NCI-H1092 (cell line): Measurements from ENCODE around the gene POP4.

Experiments
- DNase-seq: peaks from one replicate; lab custom pipeline; 2025; lab: John Stamatoyannopoulos, UW

POP4 gene

DNA sequence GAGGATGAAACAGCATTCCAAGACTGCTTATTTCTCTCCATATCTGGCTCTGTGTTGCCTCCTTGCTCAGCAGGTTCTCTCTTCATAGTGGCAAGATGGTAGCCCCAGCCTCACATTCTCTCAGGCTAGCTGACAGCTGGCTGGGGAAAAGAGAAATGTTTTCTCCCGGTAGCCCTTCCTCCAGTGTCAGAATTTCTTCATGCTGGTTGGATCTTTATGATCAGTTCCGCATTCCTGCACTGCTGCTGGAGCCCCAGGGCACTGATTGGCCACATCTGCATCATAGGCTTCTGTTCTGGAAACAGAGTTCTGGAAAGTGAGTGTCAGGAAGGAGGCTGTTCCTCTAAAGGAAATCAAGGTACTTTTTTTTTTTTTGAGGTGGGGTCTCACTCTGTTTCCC is 24.6 kb downstream of the POP4 start:
- no peak for DNase-seq

DNA sequence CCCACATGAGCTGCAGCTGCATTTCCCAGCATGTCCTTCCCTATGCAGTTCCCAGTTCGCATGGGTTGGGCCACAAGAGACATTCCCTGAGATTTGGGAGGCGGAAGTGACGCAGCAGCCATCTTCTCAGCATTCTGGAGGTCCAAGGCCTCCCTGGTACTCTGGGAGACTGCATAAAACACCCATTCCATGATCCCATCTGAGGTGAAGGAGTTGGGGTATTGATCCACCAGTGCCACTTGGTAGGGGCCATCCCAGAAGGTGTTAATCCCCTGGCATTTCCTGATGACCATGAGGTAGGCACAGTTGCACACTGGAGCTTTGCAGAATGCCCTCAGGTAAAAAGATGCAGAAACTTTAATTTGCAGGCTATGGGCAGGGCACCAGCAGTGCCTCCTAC is 25.4 kb downstream of the POP4 start:
- DNase-seq = no peak

DNA sequence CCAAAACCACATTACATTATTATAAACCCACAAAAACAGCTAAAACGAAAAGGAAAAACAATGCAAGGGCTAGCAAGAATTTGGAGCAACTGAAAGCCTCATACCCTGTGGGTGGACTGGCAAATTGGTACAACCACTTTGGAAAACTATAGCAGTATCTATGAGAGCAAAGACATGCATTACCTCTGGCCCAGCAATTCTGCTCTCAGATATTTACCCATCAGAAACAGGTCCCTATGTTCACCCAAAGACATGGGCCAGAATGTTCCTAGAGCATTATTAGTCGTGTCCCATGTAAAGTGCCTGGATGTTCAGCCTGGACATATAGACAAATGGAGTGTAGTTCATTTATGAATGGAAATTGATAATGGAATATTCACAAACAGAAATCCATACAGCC is 27.9 kb downstream of the POP4 start:
- DNase-seq = no peak

DNA sequence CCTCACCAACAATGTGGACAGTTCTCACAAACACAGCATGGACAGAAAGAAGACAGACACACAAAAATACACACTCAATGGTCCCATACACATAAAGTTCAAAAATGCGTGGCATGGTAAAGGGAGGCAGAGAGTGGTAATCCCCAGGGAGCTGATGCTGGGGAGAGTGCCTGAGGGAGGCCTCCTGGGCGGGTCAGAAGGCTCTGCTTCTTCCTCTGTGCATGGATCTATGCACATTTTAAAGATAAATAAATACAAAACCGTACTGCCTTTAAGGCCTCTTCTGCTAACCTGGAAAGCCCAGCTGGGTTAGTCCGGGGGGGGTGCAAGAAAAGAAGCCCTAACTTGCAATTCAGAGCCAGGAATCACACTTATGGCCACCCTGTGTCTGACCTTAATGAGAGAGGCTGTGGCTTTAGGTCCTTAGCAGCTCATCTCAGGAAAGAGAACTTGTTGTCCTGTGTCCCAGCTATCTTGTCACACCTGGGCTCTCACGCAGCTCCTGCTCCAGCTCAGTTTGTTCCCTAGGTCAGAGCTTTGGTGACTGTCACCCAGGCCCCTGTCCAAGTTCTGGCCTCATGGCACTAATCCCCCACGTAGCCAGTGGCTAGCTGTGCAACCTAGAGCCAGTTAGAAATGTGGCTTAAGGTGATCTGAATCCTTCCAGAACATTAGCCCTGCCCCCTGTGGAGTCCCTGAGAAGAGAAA is 28.5 kb downstream of the POP4 start:
- DNase-seq = no peak

DNA sequence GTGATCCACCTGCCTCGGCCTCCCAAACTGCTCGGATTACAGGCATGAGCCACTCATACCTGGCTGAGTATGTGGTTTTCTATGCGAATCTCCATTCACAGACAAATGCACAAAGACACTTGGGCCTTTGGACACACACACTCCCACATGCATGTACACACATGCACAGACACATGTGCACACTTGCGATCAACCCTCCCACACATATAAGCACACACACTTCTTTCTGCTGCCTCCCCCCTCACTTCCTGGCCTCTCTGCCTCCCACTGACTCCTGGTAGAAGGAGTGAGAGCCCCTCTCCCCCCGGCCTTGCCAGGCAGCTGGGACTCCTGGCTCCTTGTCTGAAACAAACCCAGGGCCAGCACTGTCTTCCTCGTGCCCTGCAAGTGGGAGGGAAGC is 29.9 kb downstream of the POP4 start:
- no peak for DNase-seq

DNA sequence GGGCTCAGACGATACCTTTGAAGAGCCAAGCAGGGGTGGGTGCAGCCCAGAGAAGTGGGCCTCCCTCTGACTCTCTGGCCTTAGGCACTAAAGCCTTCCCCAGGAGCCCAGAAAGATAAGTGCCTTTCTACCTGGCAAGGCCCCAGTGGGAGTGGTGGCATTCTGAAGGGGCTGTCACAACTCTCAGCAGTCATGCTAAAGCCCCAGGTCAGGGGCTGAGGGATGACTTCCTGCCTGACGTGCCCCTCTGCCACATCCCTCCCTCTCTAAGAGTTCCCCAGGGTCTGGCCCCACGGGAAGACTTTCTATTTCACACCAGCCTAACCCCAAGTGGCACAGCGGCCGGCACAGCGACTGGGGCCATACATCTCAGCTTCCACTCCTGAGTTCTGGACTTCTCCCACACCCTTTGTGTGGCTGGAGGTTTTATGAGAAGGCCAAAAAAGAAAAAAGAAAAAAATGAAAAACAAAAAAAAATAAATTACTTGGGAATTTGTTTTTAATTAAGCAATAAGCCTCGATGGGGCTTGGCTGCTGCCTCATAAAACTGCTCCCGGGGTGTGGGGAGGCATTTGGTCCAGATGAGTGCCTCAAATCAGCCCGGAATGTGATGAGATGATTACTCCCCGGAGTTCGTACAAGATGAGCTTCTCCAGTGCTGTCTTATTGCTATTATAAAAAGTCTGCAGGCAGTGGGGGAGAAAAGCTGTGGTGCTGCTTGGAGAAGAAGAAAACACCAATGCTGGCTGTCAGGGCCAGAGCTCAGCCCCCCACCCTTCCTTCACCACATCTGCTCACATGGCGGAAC is 30.7 kb downstream of the POP4 start:
- no peak for DNase-seq

DNA sequence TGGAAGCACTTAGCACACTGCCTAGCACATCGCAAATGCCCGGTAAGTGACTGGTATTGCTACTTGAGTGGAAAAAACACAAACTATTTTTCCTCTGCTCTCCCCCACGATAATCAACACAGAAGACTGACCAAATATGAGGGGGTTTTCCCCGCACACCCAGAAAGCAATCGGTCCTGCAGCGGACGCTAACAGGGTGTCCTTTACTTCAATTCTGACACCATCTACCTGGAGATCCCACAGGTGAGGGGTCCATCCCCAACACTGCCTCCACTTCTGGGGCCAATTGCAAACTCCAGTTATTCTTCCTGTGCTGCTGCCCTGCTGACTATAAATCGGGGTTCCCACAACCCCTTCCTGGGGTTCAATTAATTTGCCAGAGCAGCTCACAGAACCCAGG is 33.0 kb downstream of the POP4 start:
- DNase-seq = no peak

DNA sequence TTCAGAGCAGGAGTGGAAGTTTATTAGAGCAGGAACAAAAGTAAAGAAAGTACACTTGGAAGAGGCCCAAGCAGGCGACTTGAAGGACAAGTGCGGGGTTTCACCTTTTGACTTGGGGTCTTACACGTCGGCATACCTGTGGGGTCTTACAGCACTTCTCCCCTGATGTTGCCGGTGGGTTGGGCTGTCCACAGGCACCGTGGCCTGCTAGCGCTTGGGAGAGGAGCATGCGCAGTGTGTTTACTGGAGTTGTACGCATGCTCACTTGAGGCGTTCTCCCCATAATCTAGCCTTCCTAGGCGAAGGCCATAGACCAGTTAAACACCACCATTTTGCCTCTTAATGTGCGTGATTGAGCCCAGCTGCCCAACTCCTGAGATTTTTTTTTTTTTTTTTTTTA is 34.1 kb downstream of the POP4 start:
- no peak for DNase-seq

DNA sequence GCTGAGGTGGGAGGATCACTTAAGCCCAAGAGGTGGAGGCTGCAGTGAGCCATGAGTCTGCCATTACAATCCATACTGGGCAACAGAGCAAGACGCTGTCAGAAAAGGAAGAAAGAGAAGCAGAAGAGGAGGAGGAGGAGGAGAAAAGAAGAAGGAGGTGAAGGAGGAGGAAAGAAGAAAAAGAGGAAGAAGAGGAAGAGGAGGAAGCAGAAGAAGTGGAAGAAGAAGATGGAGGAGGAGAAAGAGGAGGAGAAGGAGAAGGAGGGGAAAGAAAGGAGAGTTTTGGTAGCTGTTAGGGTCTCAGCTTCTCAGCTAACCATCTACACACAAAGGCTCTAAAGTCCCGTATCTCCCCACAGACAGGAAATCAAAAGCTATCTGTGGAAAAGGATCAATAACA is 35.5 kb downstream of the POP4 start:
- no peak for DNase-seq

DNA sequence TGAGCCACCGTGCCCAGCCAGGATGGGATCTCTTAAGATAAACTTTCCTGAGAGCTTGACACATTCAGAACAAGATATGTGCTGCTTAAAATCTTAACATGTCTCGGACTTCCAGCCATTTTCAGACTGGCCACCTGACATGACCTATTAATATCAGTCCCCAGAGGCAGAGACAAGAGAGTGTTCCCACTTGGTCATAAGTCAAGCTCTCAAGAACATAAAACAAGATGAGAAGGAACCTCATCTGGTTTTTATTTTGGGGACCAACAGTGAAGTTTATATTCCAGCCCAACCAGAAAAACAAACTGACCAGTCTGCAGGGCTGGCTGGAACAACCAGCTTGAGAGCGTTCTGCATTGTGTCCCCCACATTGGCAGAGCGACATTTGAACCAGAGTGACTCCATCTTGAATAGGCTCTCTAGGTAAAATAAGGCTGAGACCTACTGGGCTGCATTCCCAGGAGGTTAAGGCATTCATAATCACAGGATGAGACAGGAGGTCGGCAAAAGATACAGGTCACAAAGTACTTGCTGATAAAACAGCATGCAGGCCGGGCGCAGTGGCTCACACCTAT is 37.4 kb downstream of the POP4 start:
- DNase-seq = no peak

DNA sequence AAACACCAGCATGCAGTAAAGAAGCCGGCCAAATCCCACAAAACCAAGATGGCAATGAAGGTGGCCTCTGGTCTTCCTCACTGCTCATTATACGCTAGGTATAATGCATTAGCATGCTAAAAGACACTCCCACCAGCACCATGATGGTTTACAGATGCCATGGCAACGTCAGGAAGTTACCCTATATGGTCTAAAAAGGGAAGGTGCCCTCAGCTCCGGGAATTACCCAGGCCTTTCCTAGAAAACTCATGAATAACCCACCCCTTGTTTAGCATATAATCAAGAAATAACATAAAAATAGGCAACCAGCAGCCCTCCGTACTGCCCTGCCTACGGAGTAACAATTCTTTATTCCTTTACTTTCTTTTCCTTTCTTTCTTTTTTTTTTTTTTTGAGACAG is 38.1 kb downstream of the POP4 start:
- no peak for DNase-seq

DNA sequence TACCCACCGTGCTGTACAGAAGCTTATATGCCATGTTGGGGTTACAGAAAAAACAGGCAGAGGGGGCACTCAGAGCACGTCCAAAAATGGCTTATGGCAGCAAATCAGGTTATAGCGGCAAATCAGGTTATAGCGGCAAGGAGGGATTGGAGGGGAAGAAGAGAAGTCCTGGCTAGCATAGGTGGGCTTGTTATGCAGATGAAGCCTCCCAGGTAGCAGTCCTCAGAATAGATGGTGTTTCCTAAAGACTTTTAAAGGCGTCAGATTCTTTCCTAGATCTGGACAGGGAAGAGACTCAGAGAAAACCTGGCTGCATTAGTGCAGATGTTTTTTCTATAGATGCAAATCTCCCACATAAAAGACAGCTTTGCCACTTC is 39.4 kb downstream of the POP4 start:
- DNase-seq = no peak

DNA sequence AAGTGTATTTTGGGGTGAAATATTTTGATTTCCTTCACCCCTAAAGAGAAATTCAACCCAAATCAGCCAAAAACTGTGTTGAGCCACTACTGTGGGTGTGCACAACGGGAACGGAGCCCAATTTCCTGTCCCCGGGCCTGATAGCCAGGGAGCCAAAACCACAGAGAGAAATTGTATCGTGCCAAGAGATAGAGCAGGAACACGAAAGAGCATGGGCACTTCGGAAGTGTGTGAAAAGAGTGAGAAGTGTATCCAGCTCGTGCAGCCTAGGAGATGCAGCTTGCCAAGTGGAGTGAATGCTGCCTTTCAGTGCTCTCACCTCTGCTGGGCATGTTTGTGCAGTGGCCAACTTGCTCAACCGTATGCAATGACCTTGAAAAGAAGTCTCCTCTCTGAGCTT is 39.8 kb downstream of the POP4 start:
- no peak for DNase-seq

DNA sequence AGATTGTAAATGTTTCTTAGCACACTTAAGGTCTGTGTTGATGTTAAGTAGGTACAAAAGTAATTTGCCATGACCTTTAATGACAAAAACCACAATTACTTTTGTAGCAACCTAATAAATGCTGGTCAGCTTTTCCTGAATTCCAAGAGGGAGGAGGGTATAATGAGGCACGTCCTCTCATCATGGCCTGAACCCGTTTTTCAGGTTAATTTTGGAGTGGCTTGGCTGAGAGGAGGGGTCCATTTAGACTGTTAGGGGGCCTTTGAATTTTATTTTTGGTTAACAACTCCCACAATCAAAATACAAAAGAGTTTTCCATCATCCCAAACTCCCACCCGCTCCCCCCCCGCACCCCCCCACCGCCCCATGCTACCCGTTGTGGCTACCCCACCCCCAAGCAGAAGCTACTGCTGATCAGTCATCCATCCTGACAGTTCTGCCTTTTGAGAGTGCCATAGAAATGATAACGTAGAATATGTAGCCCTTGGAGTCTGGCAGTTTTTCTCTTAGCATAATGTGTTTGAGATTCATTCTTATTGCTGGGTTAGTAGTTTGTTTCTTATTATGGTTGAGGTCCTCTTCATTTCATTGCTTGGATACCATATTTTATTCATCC is 44.8 kb downstream of the POP4 start:
- no peak for DNase-seq

DNA sequence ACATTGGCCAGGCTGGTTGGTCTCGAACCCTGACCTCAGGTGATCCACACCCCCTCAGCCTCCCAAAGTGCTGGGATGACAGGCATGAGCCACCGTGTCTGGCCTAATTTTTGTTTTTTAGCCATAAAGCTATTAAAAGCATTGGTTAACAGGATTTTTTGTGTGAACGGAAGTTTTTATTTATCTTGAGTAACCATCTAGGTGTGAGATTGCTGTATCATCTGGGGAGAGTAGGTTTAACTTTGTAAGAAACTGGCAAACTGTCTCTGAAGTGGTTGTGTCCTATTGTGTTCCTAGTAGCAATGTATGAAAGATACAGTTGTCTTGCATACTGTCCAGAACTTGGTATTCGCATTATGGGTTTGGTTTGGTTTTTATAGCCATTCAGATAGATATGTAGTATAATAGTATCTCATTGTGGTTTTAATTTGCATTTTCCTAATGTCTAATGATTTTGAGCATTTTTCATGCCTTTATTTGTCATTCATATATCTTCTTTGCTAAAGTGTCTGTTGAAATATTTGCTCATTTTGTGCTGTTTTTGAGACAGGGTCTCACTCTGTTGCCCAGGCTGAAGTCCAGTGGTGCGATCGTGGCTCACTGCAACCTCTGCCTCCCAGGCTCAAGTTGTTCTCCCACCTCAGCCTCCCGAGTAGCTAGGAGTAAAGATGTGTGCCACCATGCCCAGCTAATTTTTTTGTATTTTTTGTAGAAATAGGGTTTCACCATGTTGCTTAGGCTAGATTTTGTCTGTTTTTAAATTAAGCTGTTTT is 45.7 kb downstream of the POP4 start:
- no peak for DNase-seq

DNA sequence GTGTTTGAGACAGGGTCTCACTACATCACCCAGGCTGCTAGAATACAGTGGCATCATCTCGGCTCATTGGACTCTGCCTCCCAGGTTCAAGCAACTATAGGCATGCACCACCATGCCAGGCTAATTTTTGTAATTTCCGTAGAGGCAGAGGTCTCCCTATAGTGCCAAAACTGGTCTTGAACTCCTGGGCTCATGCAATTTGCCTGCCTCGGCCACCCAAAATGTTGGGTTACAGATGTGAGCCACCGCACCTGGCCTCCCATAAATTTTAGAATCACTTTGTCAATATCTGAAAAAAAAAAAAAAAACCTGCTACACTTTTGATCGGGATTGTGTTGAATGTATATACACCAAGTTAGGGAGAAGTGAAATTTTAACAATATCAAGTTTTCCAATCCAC is 47.3 kb downstream of the POP4 start:
- DNase-seq = no peak

DNA sequence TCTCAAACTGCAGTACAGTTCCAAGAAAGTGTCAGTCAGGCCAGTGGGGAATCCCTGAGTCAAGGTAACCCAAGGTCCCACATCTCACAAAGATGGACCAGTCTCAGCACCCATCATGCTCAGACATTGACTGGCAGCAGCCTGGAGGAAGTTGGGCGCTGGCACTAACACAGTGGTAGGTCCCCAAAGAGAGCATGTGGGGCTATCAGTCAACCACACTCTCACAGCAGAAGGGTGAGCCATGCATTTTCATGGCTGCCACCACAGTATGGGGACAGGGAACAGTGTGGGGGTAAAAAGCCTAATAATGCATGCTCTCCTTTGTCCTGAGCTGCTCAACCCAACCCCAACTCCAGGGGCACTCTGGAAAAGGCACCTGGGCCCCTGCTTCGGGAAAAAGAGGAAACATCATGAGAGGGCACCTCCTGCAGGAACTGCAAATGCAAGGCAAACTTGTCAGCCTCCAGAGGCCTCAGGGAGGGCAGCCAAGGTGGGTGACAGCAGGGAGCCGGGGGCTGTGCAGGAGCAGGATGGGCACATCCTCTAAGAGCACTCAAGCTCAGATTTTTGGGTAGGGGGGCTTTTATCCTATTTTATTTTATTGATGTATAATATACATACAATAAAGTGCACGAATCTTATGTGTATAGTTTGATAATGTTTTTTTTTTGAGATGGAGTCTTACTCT is 49.7 kb downstream of the POP4 start:
- no peak for DNase-seq

DNA sequence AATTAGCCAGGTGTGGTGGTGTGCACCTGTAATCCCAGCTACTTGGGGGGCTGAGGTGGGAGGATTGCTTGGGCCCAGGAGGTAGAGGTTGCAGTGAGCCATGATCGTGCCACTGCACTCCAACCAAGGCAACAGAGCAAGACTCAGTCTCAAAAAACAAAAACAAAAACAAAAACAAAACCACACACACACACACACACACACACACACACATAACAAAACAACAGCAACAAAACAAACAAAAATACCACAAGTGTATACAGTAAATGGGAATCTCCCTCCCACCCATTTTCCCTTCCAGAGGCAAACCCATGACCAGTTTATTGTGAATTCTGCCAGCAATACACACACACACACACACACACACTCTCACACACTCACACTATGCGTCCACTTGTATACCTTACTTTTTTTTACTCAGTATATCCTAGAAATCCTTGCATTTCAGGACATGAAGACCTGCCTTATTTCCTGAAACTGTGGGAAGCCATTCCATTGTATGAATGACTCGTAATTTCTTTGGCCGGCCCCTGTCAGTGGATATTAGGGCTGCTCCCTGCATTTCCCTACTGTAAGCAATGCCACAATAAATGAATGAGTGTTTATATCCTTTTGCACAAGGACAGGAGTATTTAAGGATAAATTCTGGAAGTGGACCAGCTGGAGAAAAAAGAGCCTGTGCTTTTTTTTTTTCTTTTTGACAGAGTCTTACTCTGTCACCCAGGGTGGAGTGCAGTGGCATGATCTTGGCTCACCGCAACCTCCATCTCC is 52.3 kb downstream of the POP4 start:
- no peak for DNase-seq

DNA sequence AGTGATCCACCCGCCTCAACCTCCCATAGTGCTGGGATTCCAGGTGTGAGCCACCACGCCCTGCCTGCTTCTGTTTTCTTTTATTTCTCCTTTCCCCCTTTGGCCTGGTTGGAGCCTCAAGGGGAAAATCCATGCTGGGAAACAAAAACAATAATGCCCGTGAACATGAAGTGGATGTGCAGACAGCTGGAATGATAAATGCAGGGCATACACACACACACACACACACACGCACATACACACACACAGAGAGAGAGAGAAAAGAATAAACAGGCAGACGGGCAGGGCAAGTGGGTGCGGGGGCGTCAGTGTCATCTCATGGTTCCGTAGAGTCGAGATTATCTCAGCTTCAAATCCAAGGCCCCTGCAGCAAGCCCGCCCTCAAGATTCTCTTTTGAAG is 54.8 kb downstream of the POP4 start:
- DNase-seq = no peak

DNA sequence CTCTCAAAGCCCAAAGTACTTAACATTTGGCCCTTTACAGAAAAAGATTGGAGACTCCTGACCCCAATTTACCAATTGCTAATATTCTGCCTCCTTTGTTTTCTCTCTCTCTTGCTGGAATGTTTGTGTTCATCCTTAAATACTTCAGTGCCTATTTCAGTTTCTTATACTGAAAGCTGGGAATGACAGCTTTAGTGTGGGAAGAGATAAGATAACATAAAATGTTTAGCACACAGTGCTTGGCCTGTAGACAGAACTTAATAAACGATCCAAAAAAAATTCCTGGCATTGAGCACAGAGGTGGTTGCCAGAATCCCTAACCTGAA is 56.2 kb downstream of the POP4 start:
- no peak for DNase-seq
